A549 treated with CpdA at 1 μM for 4 hours (cell line): Measurements from ENCODE around the gene ZNF628. TPM values are rescaled to one million over a fixed set of nuclear protein-coding genes. Genes with fewer than 3 reads are reported as not detected.

Source experiments
- total RNA-seq: library from RNA; stranded (reverse); fragments of 200-300 nt; extraction: Qiagen RNA extraction; gene quantifications from 5 replicates; pipeline ENCODE4 v1.2.3, GENCODE V29; 2022; ENCODE audit warnings: low read depth

ZNF628 gene
- total RNA-seq = 4.3 to 9.6 TPM (median 8.8 TPM) in 5 replicates

GRCh38 chr19:55476100-55476775, at the start of gene ZNF628:
Gene ZNF628 (plus strand): TSS chr19:55476617. CDS start chr19:55479911, 3,294 bp downstream.

GRCh38 chr19:55443045-55443823, 33.2 kb upstream of the ZNF628 start, which contains the start of gene SHISA7:
Gene SHISA7 (minus strand): TSS chr19:55443300. CDS start chr19:55442863, 437 bp downstream.

GRCh38 chr19:55461259-55461973, 15.0 kb upstream of the ZNF628 start, which contains the start of gene ISOC2:
Gene ISOC2 (minus strand): TSS chr19:55461642. CDS start chr19:55456486, 5,156 bp downstream.

GRCh38 chr19:55464662-55465054, 11.8 kb upstream of the ZNF628 start, which contains the start of gene C19orf85:
Gene C19orf85 (minus strand): TSS chr19:55464751. CDS start chr19:55464554, 197 bp downstream.

GRCh38 chr19:55484593-55485438, 8.4 kb downstream of the ZNF628 start, which contains the start of gene NAT14:
Gene NAT14 (plus strand): TSS chr19:55485188. CDS start chr19:55485709, 521 bp downstream.

GRCh38 chr19:55487924-55488687, 11.7 kb downstream of the ZNF628 start, which contains the start of gene SSC5D:
Gene SSC5D (plus strand): TSS chr19:55488436. CDS start chr19:55488590, 154 bp downstream.

Other genes starting within 250 kb of the ZNF628 start
- 2.7 to 6.3 TPM (median 5.5 TPM) in 5 replicates for gene TMEM86B, start 247.9 kb upstream of the ZNF628 start, total RNA-seq
- gene PPP6R1, start 217.6 kb upstream of the ZNF628 start, total RNA-seq = 98.6 to 127 TPM (median 124 TPM) in 5 replicates
- gene HSPBP1, start 196.5 kb upstream of the ZNF628 start, total RNA-seq = 118 to 146 TPM (median 136 TPM) in 5 replicates
- gene BRSK1, start 192.6 kb upstream of the ZNF628 start, total RNA-seq = 4.3 to 6.1 TPM (median 5.0 TPM) in 5 replicates
- 0.06 to 0.27 TPM (median 0.19 TPM) in 3 of 5 replicates, not detected in the others for gene TMEM150B, start 151.3 kb upstream of the ZNF628 start, total RNA-seq
- 8.1 to 12.2 TPM (median 10.3 TPM) in 5 replicates for gene KMT5C, start 136.7 kb upstream of the ZNF628 start, total RNA-seq
- gene COX6B2, start 121.9 kb upstream of the ZNF628 start, total RNA-seq = 0.83 to 1.5 TPM (median 1.1 TPM) in 5 replicates
- 0.10 to 0.25 TPM (median 0.17 TPM) in 4 of 5 replicates, not detected in the other for gene GARIN5B, start 113.4 kb upstream of the ZNF628 start, total RNA-seq
- gene IL11, start 106.2 kb upstream of the ZNF628 start, total RNA-seq = 79.7 to 115 TPM (median 99.1 TPM) in 5 replicates
- 1.6 to 2.7 TPM (median 1.8 TPM) in 5 replicates for gene TMEM190, start 99.8 kb upstream of the ZNF628 start, total RNA-seq
- gene TMEM238, start 92.3 kb upstream of the ZNF628 start, total RNA-seq = 1.9 to 9.5 TPM (median 8.1 TPM) in 5 replicates
- 2,575 to 3,038 TPM (median 2,861 TPM) in 5 replicates for gene RPL28, start 90.7 kb upstream of the ZNF628 start, total RNA-seq
- gene UBE2S, start 68.8 kb upstream of the ZNF628 start, total RNA-seq = 280 to 580 TPM (median 470 TPM) in 5 replicates
- gene SHISA7, start 33.3 kb upstream of the ZNF628 start, total RNA-seq = not detected in 5 replicates
- 56.5 to 68.3 TPM (median 61.0 TPM) in 5 replicates for gene ISOC2, start 15.0 kb upstream of the ZNF628 start, total RNA-seq
- not detected in 5 replicates for gene C19orf85, start 11.9 kb upstream of the ZNF628 start, total RNA-seq
- gene NAT14, start 8.6 kb downstream of the ZNF628 start, total RNA-seq = 40.9 to 61.3 TPM (median 58.0 TPM) in 5 replicates
- 0.38 to 1.5 TPM (median 0.61 TPM) in 5 replicates for gene SSC5D, start 11.8 kb downstream of the ZNF628 start, total RNA-seq
- gene SBK2, start 60.5 kb downstream of the ZNF628 start, total RNA-seq = 1.8 to 3.1 TPM (median 2.5 TPM) in 5 replicates
- gene SBK3, start 68.9 kb downstream of the ZNF628 start, total RNA-seq = 1.8 to 2.7 TPM (median 2.3 TPM) in 5 replicates
- 16.1 to 35.4 TPM (median 25.5 TPM) in 5 replicates for gene ZNF579, start 104.2 kb downstream of the ZNF628 start, total RNA-seq
- gene FIZ1, start 122.9 kb downstream of the ZNF628 start, total RNA-seq = 17.5 to 27.0 TPM (median 25.5 TPM) in 5 replicates
- 14.0 to 19.4 TPM (median 18.4 TPM) in 5 replicates for gene ZNF524, start 123.7 kb downstream of the ZNF628 start, total RNA-seq
- gene ZNF865, start 129.0 kb downstream of the ZNF628 start, total RNA-seq = 7.9 to 14.8 TPM (median 13.3 TPM) in 5 replicates
- 5.4 to 6.6 TPM (median 6.3 TPM) in 5 replicates for gene ZNF784, start 147.9 kb downstream of the ZNF628 start, total RNA-seq
- 26.5 to 52.4 TPM (median 49.1 TPM) in 5 replicates for gene ZNF580, start 164.4 kb downstream of the ZNF628 start, total RNA-seq
- gene ZNF581, start 167.0 kb downstream of the ZNF628 start, total RNA-seq = 37.0 to 52.7 TPM (median 49.4 TPM) in 5 replicates
- 12.2 to 19.1 TPM (median 18.1 TPM) in 5 replicates for gene CCDC106, start 171.6 kb downstream of the ZNF628 start, total RNA-seq
- gene U2AF2, start 178.4 kb downstream of the ZNF628 start, total RNA-seq = 266 to 326 TPM (median 309 TPM) in 5 replicates
- 126 to 209 TPM (median 205 TPM) in 5 replicates for gene EPN1, start 198.6 kb downstream of the ZNF628 start, total RNA-seq